Fibroblast of skin of abdomen (primary cell): ENCODE measurements around the gene ALK.
A peak's percentile ranks its signal among the peaks of the same experiment; 100 is the strongest.

Experiments used
- DNase-seq: peaks from one replicate; pipeline ENCODE4 v3.0.0-alpha.2; 2013

ALK gene

GRCh38 chr2:29241341-29241740, 680.0 kb downstream of the ALK start:
- DNase-seq, result no peak

- no peak for DNase-seq
These were observed 680.8 kb downstream of the ALK start for GRCh38 chr2:29240601-29241000.

GRCh38 chr2:29239209-29239960, 682.0 kb downstream of the ALK start:
- no peak for DNase-seq

- DNase-seq, result peak; percentile 16
These were observed 682.9 kb downstream of the ALK start for GRCh38 chr2:29238497-29238896.

- DNase-seq, result no peak
These were observed 685.3 kb downstream of the ALK start for GRCh38 chr2:29236074-29236473.

GRCh38 chr2:29235411-29235810, 686.0 kb downstream of the ALK start:
- no peak for DNase-seq

- DNase-seq, result no peak
These were observed 688.0 kb downstream of the ALK start for GRCh38 chr2:29233428-29233827.

GRCh38 chr2:29232041-29232440, 689.3 kb downstream of the ALK start:
- no peak for DNase-seq

- no peak for DNase-seq
These were observed 691.7 kb downstream of the ALK start for GRCh38 chr2:29229640-29230039.

- no peak for DNase-seq
These were observed 692.4 kb downstream of the ALK start for GRCh38 chr2:29228947-29229346.

GRCh38 chr2:29227935-29228675, 693.3 kb downstream of the ALK start:
- peak; percentile 83 for DNase-seq

GRCh38 chr2:29226808-29227207, 694.6 kb downstream of the ALK start:
- no peak for DNase-seq

GRCh38 chr2:29226375-29226774, 695.0 kb downstream of the ALK start:
- DNase-seq, result no peak

- no peak for DNase-seq
These were observed 695.6 kb downstream of the ALK start for GRCh38 chr2:29225814-29226213.

GRCh38 chr2:29224693-29225551, 696.5 kb downstream of the ALK start:
- DNase-seq, result no peak

GRCh38 chr2:29223851-29224692, 697.3 kb downstream of the ALK start:
- DNase-seq, result peak; percentile 71

GRCh38 chr2:29223257-29223656, 698.1 kb downstream of the ALK start:
- no peak for DNase-seq

GRCh38 chr2:29222381-29223179, 698.8 kb downstream of the ALK start:
- DNase-seq, result no peak

GRCh38 chr2:29220506-29221270, 700.7 kb downstream of the ALK start:
- DNase-seq, result no peak

GRCh38 chr2:29219374-29219773, 702.0 kb downstream of the ALK start:
- DNase-seq, result no peak
